ENCODE data around the gene SLC25A48.

The SLC25A48 gene

GRCh38 chr5:135828782-135829127 lies 5.7 kb upstream of the SLC25A48 start:
- in situ Hi-C loops (cut with HindIII; ENCODE audit: low sequenced_read_pairs), result loop anchor here (25.0 kb wide), 2 partner anchors 266 to 366 kb away; partner anchors contain the start of gene TIFAB
- H3K4me3 ChIP-seq (ENCODE audit: low read depth, low read length), result no peak overlapping the region
- no peak for TF ChIP-seq CTCF (IDR thresholded peaks at IDR 0.05; ENCODE audit: low read depth, low read length, missing control alignments)
- no peak for DNase-seq (ENCODE audit: low read depth)

- in situ Hi-C loops (cut with HindIII; ENCODE audit: low sequenced_read_pairs), result loop anchor here (25.0 kb wide), 2 partner anchors 267 to 367 kb away; partner anchors contain the start of gene TIFAB
- TF ChIP-seq CTCF (IDR thresholded peaks at IDR 0.05; ENCODE audit: low read depth, low read length, missing control alignments), result no peak
- H3K4me3 ChIP-seq (ENCODE audit: low read depth, low read length), result no peak overlapping the region
- DNase-seq (ENCODE audit: low read depth), result no peak
These were observed 5.3 kb upstream of the SLC25A48 start for GRCh38 chr5:135829179-135829578.

- in situ Hi-C loops (cut with HindIII; ENCODE audit: low sequenced_read_pairs), result loop anchor here (10.0 to 25.0 kb wide), 3 partner anchors 85 to 368 kb away; partner anchors contain the start of gene TIFAB
- peak; percentile 86 for TF ChIP-seq CTCF (IDR thresholded peaks at IDR 0.05; ENCODE audit: low read depth, low read length, missing control alignments)
- H3K4me3 ChIP-seq (ENCODE audit: low read depth, low read length), result no peak overlapping the region
- peak; percentile 20 for DNase-seq (ENCODE audit: low read depth)
These were observed 4.6 kb upstream of the SLC25A48 start for GRCh38 chr5:135829681-135830383.

- DNase-seq (ENCODE audit: low read depth), result no peak
- no peak for TF ChIP-seq CTCF (IDR thresholded peaks at IDR 0.05; ENCODE audit: low read depth, low read length, missing control alignments)
- no peak overlapping the region for H3K4me3 ChIP-seq (ENCODE audit: low read depth, low read length)
- in situ Hi-C loops (cut with HindIII; ENCODE audit: low sequenced_read_pairs), result loop anchor here (10.0 to 25.0 kb wide), 3 partner anchors 86 to 368 kb away; partner anchors contain the start of gene TIFAB
These were observed 4.1 kb upstream of the SLC25A48 start for GRCh38 chr5:135830384-135830700.

GRCh38 chr5:135830876-135831275 lies 3.6 kb upstream of the SLC25A48 start:
- TF ChIP-seq CTCF (IDR thresholded peaks at IDR 0.05; ENCODE audit: low read depth, low read length, missing control alignments), result no peak
- in situ Hi-C loops (cut with HindIII; ENCODE audit: low sequenced_read_pairs), result loop anchor here (10.0 to 25.0 kb wide), 3 partner anchors 86 to 369 kb away; partner anchors contain the start of gene TIFAB
- no peak overlapping the region for H3K4me3 ChIP-seq (ENCODE audit: low read depth, low read length)
- DNase-seq (ENCODE audit: low read depth), result no peak

- no peak for DNase-seq (ENCODE audit: low read depth)
- H3K4me3 ChIP-seq (ENCODE audit: low read depth, low read length), result no peak overlapping the region
- no peak for TF ChIP-seq CTCF (IDR thresholded peaks at IDR 0.05; ENCODE audit: low read depth, low read length, missing control alignments)
- in situ Hi-C loops (cut with HindIII; ENCODE audit: low sequenced_read_pairs), result loop anchor here (10.0 to 25.0 kb wide), 3 partner anchors 87 to 369 kb away; partner anchors contain the start of gene TIFAB
These were observed 3.0 kb upstream of the SLC25A48 start for GRCh38 chr5:135831439-135831838.
